GM19351 (cell line): ENCODE measurements around the gene PRCP.
"Not testable (repeated sequence)": the region's sequence is repeated elsewhere in the genome, so short reads cannot be mapped to it uniquely, and the experiment has no call there.

Experiments used
- ATAC-seq: cut with Tn5 transposase; IDR thresholded peaks from one replicate; pipeline ENCODE4 v1.9.1; 2021; ENCODE audit warnings: mild to moderate bottlenecking, moderate library complexity; ENCODE audit not compliant: unreplicated experiment

Gene PRCP

DNA sequence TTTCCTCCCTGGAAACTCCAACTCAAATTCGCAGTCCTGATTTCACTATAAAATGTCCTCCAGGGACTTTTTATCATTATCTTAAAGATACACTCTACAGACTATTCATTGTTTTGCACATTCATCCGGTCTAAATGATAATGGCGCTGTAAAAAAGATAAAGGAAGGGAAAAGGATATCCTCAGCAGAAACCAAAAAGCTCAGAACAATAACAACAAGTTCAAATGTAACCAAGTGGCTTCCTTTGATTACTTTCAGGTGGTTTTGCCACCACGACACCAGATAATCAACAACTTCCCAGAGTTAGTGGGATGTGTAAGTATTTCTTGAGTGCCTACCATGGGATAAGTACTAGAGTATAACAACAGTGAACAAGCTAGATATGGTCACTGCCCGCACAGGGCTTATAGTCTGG lies 26.3 kb downstream of the PRCP start:
- no peak for ATAC-seq

GRCh38 chr11:82872377-82873150 lies 27.7 kb downstream of the PRCP start:
- ATAC-seq: no peak

DNA sequence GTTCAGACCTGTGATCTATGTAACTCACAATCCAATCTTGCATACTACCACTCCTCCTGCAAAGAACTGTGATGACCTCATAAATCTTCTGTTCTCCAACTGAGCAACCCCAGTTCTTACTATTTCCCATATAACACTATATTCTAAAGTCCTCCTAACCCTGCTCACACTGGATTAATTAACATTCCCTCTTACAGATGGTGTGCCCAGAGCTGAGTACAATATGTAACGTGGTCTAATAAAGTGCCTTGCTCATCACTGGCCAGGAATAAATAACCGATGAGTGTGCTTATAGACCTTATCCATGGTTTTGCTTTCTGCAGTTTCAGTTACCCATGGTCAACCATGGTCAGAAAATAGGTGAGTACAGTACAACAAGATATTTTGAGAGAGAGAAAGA lies 28.6 kb downstream of the PRCP start:
- no peak for ATAC-seq

GRCh38 chr11:82869657-82870056 lies 30.6 kb downstream of the PRCP start:
- no peak for ATAC-seq

- ATAC-seq: peak; percentile 65
These were observed 32.6 kb downstream of the PRCP start for GRCh38 chr11:82867495-82868082.

GRCh38 chr11:82865841-82866240 lies 34.4 kb downstream of the PRCP start:
- no peak for ATAC-seq

DNA sequence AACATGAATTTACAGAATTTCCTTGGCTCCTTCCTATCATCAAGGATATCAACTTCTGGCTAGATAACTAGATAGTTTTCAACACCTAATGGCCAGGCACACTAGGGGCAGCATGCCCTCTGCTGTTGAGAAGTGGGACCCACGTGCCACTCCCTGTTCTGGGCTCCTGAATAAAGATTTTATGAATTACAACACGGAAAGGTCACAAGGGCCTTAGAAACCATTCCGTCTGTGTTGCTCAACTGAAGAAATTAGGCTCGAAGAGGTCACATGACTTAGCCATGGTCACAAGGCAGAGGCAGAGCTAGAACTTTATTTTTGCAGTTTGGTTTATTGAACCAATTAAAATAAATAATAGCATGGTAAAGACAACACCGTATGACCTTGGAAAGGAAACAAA lies 36.0 kb downstream of the PRCP start:
- ATAC-seq: peak; percentile 50

GRCh38 chr11:82863209-82863608 lies 37.0 kb downstream of the PRCP start:
- no peak for ATAC-seq

GRCh38 chr11:82862379-82862778 lies 37.9 kb downstream of the PRCP start:
- no peak for ATAC-seq

- ATAC-seq: no peak
These were observed 40.5 kb downstream of the PRCP start for GRCh38 chr11:82859750-82860149.

DNA sequence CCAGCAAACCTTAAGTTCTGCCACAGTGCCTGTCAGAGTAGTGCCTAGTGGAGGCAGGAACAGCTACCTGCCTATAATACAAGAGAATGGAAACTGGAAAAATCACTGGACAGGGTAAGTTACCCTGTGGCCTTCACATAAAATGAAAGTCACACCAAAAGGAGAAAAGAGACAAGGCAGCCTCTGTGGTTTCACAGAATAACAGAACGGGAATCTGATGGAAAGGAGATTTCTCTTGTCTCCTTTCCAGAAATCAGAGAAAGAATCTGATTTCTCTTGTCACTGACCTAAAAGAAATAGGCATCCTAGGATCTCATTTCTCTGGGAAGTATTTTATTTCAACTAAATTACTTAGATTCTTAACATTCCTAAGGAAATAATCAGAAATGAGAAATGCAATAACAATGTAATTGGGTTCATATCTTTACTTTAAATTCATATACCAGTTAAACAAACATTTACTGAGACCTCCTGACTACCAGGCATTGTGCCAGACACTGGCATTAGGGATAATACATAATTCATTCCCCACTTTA lies 41.6 kb downstream of the PRCP start:
- ATAC-seq: no peak

GRCh38 chr11:82858133-82858532 lies 42.1 kb downstream of the PRCP start:
- no peak for ATAC-seq

DNA sequence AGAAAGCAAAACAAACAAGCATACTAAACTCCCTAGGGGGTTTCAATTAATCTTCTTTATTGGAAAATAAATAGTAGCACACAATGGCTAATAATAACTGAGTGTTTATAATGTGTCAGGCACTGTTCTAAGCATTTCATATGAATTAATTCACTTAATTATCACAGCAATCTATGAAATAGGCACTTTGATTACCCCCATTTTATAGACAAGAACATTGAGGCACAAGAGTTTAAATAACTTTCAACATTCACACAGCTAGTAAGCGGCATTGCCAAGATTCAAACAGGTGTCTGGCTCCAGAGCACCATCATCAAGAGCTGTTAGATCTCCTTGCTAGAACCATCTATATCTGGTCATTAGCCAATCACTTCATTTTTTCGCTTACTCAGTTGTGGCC lies 43.1 kb downstream of the PRCP start:
- ATAC-seq: no peak

- no peak for ATAC-seq
These were observed 44.6 kb downstream of the PRCP start for GRCh38 chr11:82855616-82856015.

- not testable (repeated sequence) for ATAC-seq
These were observed 45.3 kb downstream of the PRCP start for GRCh38 chr11:82854916-82855315.

- ATAC-seq: no peak
These were observed 46.0 kb downstream of the PRCP start for GRCh38 chr11:82854242-82854641.

GRCh38 chr11:82848829-82849228 lies 51.4 kb downstream of the PRCP start:
- no peak for ATAC-seq

GRCh38 chr11:82845356-82846353 lies 54.6 kb downstream of the PRCP start:
- no peak for ATAC-seq

DNA sequence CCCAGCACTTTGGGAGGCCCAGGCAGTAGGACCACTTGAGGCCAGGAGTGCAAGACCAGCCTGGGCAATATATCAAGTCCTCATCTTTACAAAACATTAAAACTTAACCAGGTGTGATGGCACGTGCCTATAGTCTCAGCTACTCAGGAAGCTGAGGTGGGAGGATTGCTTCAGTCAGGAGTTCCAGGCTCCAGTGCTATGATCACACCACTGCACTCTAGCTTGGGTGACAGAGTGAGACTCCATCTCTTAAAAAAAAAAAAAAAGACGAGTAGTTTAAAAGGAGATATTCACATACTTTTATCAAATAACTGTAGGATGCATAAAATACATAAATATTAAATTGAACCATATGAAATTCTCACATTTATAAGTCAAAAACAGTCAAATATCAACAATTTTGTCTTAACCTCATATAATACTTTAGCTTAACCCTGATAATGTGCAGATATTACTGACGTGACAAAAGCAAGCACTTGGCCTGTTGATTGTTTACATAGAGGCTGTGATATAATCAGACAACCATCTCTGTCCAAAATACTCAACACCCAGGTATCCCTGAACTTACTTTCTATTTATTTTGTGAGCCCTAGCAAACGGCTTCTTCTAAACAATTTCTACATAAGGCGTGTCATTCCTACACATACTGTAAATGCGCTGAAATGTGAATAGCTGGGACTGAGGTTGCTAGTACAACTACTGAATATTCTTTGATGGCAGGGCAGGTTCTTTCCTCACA lies 57.0 kb downstream of the PRCP start:
- no peak for ATAC-seq

GRCh38 chr11:82842019-82842418 lies 58.2 kb downstream of the PRCP start:
- ATAC-seq: no peak

DNA sequence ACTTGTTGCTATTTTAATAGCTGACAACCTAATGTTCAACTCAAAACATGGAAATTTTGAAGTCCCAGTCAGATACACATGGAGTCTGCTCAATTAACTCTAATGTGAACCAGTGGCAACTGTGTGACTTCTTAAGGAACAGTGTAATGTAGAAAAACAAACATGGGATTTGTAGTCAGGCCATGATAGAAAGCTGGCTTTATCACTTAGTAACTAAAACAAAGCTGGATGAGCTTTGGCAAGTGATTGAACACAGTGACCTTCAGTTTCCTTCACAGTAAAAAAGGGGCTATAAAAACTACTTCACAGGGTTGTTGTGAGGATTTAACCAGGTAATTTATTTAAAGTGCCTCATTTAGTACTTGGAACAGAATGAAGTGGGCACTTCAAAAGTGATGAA lies 62.6 kb downstream of the PRCP start:
- ATAC-seq: no peak
